Activated B cell treated with CpG ODN at 0.5 μM for 24 hours (primary cell): Measurements from ENCODE around the gene DUSP8. TPM values are rescaled to one million over a fixed set of nuclear protein-coding genes. Genes with fewer than 3 reads are reported as not detected.

Experiments
- ATAC-seq: fragments of 200-7000 bp; cut with Tn5 transposase; one replicate; pipeline ENCODE4 v1.10.0; 2021; ENCODE audit warnings: low read depth, mild to moderate bottlenecking, moderate library complexity
- CTCF ChIA-PET: fragments of 350-600 bp; sonication (Branson Sonifier 250); formaldehyde crosslinking; loops from one replicate; lab custom pipeline; 2021; ENCODE audit warnings: antibody characterized with exemption; lab: Charles Lee
- POLR2A ChIA-PET: fragments of 350-600 bp; sonication (Branson Sonifier 250); formaldehyde crosslinking; loops from one replicate; lab custom pipeline; 2021; ENCODE audit warnings: antibody characterized with exemption; lab: Charles Lee
- DNase-seq: peaks from one replicate; pipeline ENCODE4 v3.0.0; 2022
- H3K27ac Mint-ChIP-seq: one replicate; pipeline ENCODE4 v1.8.0; 2020; ENCODE audit warnings: mixed read lengths
- H3K27me3 Mint-ChIP-seq: one replicate; pipeline ENCODE4 v1.8.0; 2021; ENCODE audit warnings: mixed read lengths
- H3K36me3 Mint-ChIP-seq: one replicate; pipeline ENCODE4 v1.8.0; 2021; ENCODE audit warnings: low read depth, mixed read lengths
- H3K4me1 Mint-ChIP-seq: one replicate; pipeline ENCODE4 v1.8.0; 2021; ENCODE audit warnings: mixed read lengths
- H3K4me3 Mint-ChIP-seq: one replicate; pipeline ENCODE4 v1.8.0; 2020; ENCODE audit warnings: mild to moderate bottlenecking, mixed read lengths
- H3K9me3 Mint-ChIP-seq: one replicate; pipeline ENCODE4 v1.8.0; 2020; ENCODE audit warnings: mixed read lengths
- CTCF ChIP-seq: fragments of 200-600 bp; IDR thresholded peaks from one replicate; pipeline ENCODE4 v1.8.0; 2022; ENCODE audit warnings: antibody characterized with exemption, mild to moderate bottlenecking
- intact Hi-C: fragments of 100-400 bp; cut with micrococcal nuclease; formaldehyde crosslinking; loops from one replicate; pipeline ENCODE4 v1.15.1; 2024
- total RNA-seq: library from RNA; stranded (reverse); gene quantifications from 2 replicates; pipeline ENCODE4 v1.2.3, GENCODE V29; 2022

DUSP8 gene
- total RNA-seq, 1 donor from 2014 or later, result 1.3 TPM

GRCh38 chr11:1534682-1535081 is 37.4 kb downstream of the DUSP8 start:
- ATAC-seq (no peak), DNase-seq (no peak)
- CTCF ChIA-PET, result no interaction called here
- POLR2A ChIA-PET, result no interaction called here
- intact Hi-C loops, result loop anchor here (5.0 kb wide), 1 partner anchor 38 kb away; the partner anchor contains the start of gene DUSP8
- Mint-ChIP-seq H3K4me1 (peaks cover 21% of the 10 kb centered on the region), H3K36me3 (peaks cover 35% of the 10 kb centered on the region), H3K27ac (no peak overlapping the region), H3K4me3 (no peak overlapping the region), H3K9me3 (no peaks in the 10 kb centered on the region), H3K27me3 (peaks cover 10% of the 10 kb centered on the region)
- TF ChIP-seq CTCF, result no peak

- Mint-ChIP-seq H3K36me3 (peaks cover 35% of the 10 kb centered on the region), H3K4me1 (peaks cover 21% of the 10 kb centered on the region), H3K27ac (no peak overlapping the region), H3K27me3 (peaks cover 7% of the 10 kb centered on the region), H3K9me3 (no peaks in the 10 kb centered on the region), H3K4me3 (no peak overlapping the region)
- DNase-seq (no peak), ATAC-seq (no peak)
- POLR2A ChIA-PET, result interaction anchor here (0.7 kb wide), 1 partner anchor 212 kb away, joined by 3 read pairs; no protein-coding TSS in a partner anchor
- intact Hi-C loops, result no loop called here
- CTCF ChIA-PET, result no interaction called here
- no peak for TF ChIP-seq CTCF
Measured at GRCh38 chr11:1534171-1534570, 37.9 kb downstream of the DUSP8 start.

- peaks cover 35% of the 10 kb centered on the region for H3K36me3 Mint-ChIP-seq
- H3K4me1 Mint-ChIP-seq, result peaks cover 24% of the 10 kb centered on the region
- H3K27ac Mint-ChIP-seq, result no peak overlapping the region
- ATAC-seq (no peak), DNase-seq (no peak)
- TF ChIP-seq CTCF, result no peak
- POLR2A ChIA-PET, result no interaction called here
- H3K27me3 Mint-ChIP-seq, result peaks cover 5% of the 10 kb centered on the region
- intact Hi-C loops, result no loop called here
- H3K9me3 Mint-ChIP-seq, result no peaks in the 10 kb centered on the region
- no peak overlapping the region for H3K4me3 Mint-ChIP-seq
- CTCF ChIA-PET, result no interaction called here
Measured at GRCh38 chr11:1533342-1533725, 38.7 kb downstream of the DUSP8 start.

GRCh38 chr11:1532606-1533341 is 39.3 kb downstream of the DUSP8 start:
- H3K27me3 Mint-ChIP-seq, result no peaks in the 10 kb centered on the region
- no peak for ATAC-seq
- H3K27ac Mint-ChIP-seq, result no peak overlapping the region
- POLR2A ChIA-PET, result no interaction called here
- no peak overlapping the region for H3K4me3 Mint-ChIP-seq
- TF ChIP-seq CTCF, result no peak
- no peaks in the 10 kb centered on the region for H3K9me3 Mint-ChIP-seq
- peaks cover 35% of the 10 kb centered on the region for H3K36me3 Mint-ChIP-seq
- CTCF ChIA-PET, result no interaction called here
- no peak for DNase-seq
- peaks cover 26% of the 10 kb centered on the region for H3K4me1 Mint-ChIP-seq
- intact Hi-C loops, result no loop called here

GRCh38 chr11:1532014-1532586 is 40.0 kb downstream of the DUSP8 start:
- intact Hi-C loops, result no loop called here
- ChIA-PET POLR2A (no interaction called here), CTCF (no interaction called here)
- Mint-ChIP-seq H3K9me3 (no peaks in the 10 kb centered on the region), H3K4me1 (peaks cover 24% of the 10 kb centered on the region), H3K27me3 (no peaks in the 10 kb centered on the region), H3K36me3 (peaks cover 35% of the 10 kb centered on the region), H3K4me3 (no peak overlapping the region), H3K27ac (no peak overlapping the region)
- ATAC-seq (no peak), DNase-seq (no peak)
- no peak for TF ChIP-seq CTCF
